Measurements from ENCODE around the gene ZC3H7A.
A peak's percentile ranks its signal among the peaks of the same experiment; 100 is the strongest.

GRCh38 chr16:11797166-11797956 is at the start of gene ZC3H7A:
- TF ChIP-seq CTCF (IDR thresholded peaks at IDR 0.05; ENCODE audit: control extremely low read depth in 1 of 3, insufficient read depth in 1 of 3, low read depth in 1 of 3, low read length in 3 of 3) (peak; percentile 46 to 78 (median 68); a peak in 3 of 4 replicates), POLR2A (IDR thresholded peaks at IDR 0.05; ENCODE audit: control extremely low read depth in 1 of 2, low read depth in 2 of 2, low read length in 2 of 2) (peak; percentile 86 to 94), USF2 (IDR thresholded peaks at IDR 0.05; ENCODE audit: low read length) (no peak), JUND (IDR thresholded peaks at IDR 0.05; ENCODE audit: low read length) (no peak), TAF7 (optimal IDR thresholded peaks at IDR 0.05; ENCODE audit: borderline replicate concordance, low read depth, low read length) (peak; percentile 76), EZH2 (IDR thresholded peaks at IDR 0.05; ENCODE audit: low read depth, low read length, severe bottlenecking) (no peak)
- TF ChIP-seq, protein P1, sequence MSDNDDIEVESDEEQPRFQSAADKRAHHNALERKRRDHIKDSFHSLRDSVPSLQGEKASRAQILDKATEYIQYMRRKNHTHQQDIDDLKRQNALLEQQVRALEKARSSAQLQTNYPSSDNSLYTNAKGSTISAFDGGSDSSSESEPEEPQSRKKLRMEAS (IDR thresholded peaks at IDR 0.05): peak; percentile 67
